HG03045 (cell line): ENCODE results near the gene CCT7.

Experiments used
- ATAC-seq: cut with Tn5 transposase; IDR thresholded peaks from one replicate; pipeline ENCODE4 v1.9.1; 2021; ENCODE audit warnings: mild to moderate bottlenecking, moderate library complexity; ENCODE audit not compliant: unreplicated experiment

CCT7 gene

GRCh38 chr2:73266061-73266901 is 32.2 kb downstream of the CCT7 start:
- ATAC-seq: no peak

- no peak for ATAC-seq
These were observed 32.9 kb downstream of the CCT7 start for GRCh38 chr2:73267008-73267407.

- ATAC-seq: no peak
These were observed 34.3 kb downstream of the CCT7 start for GRCh38 chr2:73268366-73268829.

- ATAC-seq: peak; percentile 69
These were observed 35.0 kb downstream of the CCT7 start for GRCh38 chr2:73268830-73269685.

GRCh38 chr2:73269686-73270465 is 35.8 kb downstream of the CCT7 start:
- ATAC-seq: no peak

GRCh38 chr2:73272270-73272669 is 38.2 kb downstream of the CCT7 start:
- ATAC-seq: no peak

- ATAC-seq: no peak
These were observed 45.7 kb downstream of the CCT7 start for GRCh38 chr2:73279852-73280251.

- no peak for ATAC-seq
These were observed 47.1 kb downstream of the CCT7 start for GRCh38 chr2:73281244-73281643.

- no peak for ATAC-seq
These were observed 48.9 kb downstream of the CCT7 start for GRCh38 chr2:73282924-73283544.

GRCh38 chr2:73283545-73284295 is 49.6 kb downstream of the CCT7 start:
- peak; percentile 30 for ATAC-seq

- ATAC-seq: peak; percentile 80
These were observed 50.4 kb downstream of the CCT7 start, which contains the start of gene FBXO41 for GRCh38 chr2:73284296-73285158. TSS of gene FBXO41 (minus strand) at chr2:73284478. CDS start at chr2:73269630, 14,848 bp downstream.

GRCh38 chr2:73285159-73285739 is 51.1 kb downstream of the CCT7 start:
- ATAC-seq: peak; percentile 32

- no peak for ATAC-seq
These were observed 52.1 kb downstream of the CCT7 start for GRCh38 chr2:73286134-73286655.

GRCh38 chr2:73289304-73289703 is 55.2 kb downstream of the CCT7 start:
- no peak for ATAC-seq

- no peak for ATAC-seq
These were observed 56.1 kb downstream of the CCT7 start for GRCh38 chr2:73290049-73290839.

GRCh38 chr2:73291093-73291460 is 57.0 kb downstream of the CCT7 start:
- no peak for ATAC-seq
